B cell (primary cell): Measurements from ENCODE around the gene CDCA7.

Experiments
- CTCF ChIP-seq: fragments of 200-600 bp; IDR thresholded peaks from one replicate; pipeline ENCODE4 v1.8.0; 2022; ENCODE audit warnings: antibody characterized with exemption, mild to moderate bottlenecking
- EZH2 ChIP-seq: IDR thresholded peaks from 2 replicates; pipeline ENCODE4 v1.6.1; 2012; ENCODE audit warnings: borderline replicate concordance, low read depth, mild to moderate bottlenecking, moderate library complexity, low read length; ENCODE audit not compliant: insufficient read depth, poor library complexity, severe bottlenecking

DNA sequence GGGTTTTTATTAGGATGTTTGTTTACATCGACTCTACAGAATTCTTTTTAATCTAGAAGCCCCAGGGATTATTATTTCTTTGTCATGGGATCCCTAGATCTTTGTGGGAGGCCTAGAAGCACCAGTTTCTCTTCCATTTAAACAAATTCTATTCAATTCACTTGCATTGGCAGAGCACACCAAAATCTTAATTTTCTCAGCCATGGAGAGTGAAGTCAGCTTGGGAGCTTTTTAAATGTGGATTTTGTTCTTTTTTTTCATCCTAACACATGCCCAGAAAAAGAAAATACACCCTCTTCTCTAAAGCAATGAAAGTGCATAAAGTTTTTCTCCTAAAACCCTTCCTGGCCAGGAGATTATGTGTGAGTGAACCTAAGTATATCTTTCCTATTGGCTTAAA is 38.5 kb downstream of the CDCA7 start:
- TF ChIP-seq CTCF = no peak
- no peak for TF ChIP-seq EZH2
